T follicular helper cell (primary cell): ENCODE data around the gene TSPAN16.
"Not testable (repeated sequence)": the region's sequence is repeated elsewhere in the genome, so short reads cannot be mapped to it uniquely, and the experiment has no call there.

Experiments used
- DNase-seq: peaks from one replicate; pipeline ENCODE4 v3.0.0-alpha.2; 2020; ENCODE audit warnings: low read depth

TSPAN16 gene

DNA sequence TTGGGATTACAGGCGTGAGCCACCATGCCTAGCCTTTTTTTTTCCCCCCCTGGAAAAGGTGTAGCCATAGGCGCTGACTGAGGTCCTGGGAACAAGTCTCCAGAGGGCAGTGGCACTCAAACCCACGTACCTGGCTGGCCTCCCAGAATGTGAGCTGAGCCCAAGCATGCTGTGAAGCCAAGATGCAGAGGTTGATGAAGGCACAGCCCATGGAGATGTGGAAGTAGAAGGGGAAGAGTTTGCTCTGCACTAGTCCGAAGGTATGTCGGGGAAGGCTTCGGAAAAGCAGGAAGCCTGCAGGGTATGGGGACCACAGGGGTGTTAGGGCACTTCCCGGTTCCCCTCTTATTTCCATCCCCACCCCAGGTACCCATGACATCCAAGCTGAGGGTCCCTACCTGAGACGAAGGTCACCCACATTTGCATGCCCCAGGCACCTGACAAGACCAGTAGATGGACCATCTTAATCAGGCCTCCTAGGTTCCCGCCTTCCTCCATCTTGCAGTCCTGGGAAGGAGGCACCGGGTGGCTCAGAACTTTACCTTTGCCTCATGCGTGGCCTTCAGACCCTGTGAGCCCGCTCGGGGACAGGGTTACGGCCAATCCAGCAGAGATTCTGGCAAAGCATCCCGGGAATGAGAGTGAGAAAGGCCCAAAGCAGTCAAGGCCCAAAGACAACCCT is 49.3 kb downstream of the TSPAN16 start:
- DNase-seq = no peak

DNA sequence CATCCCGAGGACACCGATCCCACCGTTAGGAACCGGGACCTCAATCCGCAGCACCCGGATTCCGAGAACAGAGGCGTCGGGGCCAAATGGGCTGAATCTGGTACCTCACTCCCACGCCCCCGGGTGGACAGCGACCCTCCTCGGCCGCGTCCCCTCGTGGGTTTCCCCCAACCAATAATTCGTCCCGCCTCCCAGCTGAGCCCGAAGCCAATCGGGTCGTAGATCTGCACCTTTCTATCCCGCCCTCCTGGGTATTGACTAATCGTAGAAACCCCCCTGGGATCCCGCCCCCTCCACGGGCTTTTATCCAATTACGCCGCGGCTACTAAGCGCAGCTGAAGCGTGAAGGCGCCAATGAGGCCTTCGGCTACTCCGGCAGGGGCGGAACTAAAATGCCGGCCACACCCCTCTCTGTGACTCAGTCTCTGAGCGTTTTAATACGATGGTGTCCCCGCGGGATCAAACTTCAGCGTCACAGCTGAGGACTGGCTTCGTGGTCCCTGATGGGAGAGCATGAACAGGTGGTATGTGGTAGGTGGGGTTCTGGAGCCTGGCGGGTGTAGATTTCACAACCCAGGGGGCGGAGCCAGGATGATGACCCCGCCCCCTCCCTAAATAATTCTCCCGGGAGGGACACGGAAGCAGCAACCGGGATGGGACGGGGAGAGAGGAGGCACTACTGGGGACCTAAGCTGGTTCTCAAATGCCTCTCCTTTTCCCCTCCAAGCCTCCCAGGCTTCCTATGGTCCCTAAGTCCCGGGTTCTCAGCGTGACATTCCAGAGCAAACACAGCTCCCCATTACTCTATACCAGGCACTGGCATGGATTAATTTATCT is 50.4 kb downstream of the TSPAN16 start, which contains the start of the genes CCDC159 and TMEM205:
CCDC159 (plus strand) TSS at position 416 of the 837 bp plus-strand sequence; CDS start at position 504, 88 bp downstream.
TMEM205 (minus strand) TSS at position 165 of the 837 bp plus-strand sequence. CDS start 649 bp downstream, outside the sequence.
- peak; percentile 98 for DNase-seq

DNA sequence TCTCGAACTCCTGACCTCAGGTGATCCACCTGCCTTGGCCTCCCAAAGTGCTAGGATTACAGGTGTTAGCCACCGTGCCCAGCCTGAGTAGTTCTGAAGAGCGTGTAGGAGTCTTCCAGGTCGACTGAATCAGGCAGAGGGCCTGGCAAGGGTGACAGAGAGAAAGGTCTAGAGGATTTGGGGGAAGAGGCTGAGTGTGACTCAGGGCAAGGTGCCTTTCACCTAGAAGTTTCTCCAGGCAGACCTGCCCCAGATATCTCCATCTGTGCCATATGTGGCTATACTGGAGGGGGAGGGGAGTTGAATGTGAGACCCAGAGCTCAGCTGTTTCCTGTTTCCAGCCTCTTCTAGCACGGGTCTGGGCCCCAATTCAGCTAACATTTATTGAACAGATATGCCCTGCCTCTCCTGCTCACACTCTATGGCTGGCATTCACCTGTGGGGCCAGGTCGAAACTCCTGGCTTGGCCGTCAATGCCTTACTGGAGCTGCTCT is 51.6 kb downstream of the TSPAN16 start:
- no peak for DNase-seq

DNA sequence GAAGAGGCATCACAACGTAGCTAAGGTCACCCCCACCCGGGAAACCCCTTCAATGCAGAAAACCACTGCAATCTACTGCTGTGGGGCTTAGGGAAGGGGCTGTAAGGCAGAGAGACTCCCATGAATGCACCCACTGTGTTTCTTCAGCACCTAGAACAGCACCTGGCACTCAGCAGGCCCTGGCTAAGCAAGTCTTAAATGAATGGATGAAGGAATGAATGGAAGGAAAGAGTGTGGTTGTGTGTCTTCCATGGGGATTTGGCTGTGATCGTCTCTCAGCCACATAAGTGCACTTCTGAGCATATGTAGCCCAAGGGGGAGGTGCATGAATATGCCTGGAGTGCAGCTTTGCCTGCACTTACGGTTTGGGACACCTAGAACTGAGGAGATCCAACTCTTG is 53.2 kb downstream of the TSPAN16 start:
- DNase-seq = no peak

DNA sequence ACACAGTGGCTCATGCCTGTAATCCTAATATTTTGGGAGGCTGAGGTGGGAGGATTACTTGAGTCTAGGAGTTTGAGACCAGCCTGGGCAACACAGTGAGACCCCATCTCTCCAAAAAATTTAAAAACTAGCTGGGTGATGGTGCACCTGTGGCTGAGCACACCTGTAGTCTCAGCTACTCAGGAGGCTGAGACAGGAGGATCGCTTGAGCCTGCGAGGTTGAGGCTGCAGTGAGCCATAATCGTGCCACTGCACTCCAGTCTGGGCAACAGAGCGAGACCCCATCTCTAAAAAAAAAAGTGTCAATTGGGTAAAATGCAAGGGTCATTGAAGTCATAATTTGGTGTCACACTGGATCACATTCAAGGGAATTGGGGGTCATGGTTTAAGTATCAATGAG is 58.1 kb downstream of the TSPAN16 start:
- not testable (repeated sequence) for DNase-seq

DNA sequence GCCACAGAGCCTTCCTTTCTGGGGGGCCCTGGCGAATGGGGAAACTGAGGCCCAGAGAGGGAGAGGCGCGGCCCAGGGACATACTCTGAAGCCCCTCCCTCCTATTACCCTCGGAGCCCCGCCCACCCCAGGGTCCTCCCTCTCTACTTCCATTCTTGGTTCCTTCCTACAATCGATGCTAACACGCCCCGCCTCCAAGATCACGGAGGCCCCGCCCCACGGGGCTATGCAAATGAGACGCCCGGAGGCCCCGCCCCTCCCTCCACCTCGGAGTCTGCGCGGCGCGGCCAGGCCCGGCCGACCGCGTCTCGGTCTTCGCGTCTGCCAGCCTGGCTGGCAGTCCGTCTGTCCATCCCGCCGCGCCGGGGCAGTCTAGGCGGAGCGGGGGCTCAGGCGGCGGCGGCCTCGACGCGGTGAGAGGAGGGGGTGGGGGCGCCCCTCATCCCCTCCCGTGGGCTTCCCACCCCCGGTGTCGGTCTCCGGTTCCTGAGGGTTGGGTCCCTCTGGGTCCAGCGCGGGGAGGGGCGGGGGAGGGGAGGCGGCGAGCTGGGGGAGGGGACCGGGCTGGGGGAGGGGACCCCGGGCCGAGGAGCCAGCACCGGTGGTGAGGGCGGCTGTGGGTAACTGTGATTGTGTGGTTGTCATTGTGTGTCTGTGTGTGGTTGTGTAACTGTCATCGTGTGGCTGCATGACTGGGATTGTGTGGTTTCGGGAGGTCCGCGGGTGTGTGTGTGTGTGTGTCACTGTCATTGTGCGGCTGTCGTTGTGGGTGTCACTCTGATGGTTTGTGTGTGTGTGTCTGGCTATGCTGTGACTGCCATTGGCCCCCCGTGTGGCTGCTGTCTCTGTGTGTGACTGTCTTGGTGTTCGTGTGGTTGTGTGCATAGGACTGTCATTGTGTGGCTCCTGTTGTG is 59.5 kb downstream of the TSPAN16 start, which contains the start of gene PLPPR2:
PLPPR2 (plus strand) TSS at position 273 of the 914 bp plus-strand sequence. CDS start 2,242 bp downstream, outside the sequence.
- peak; percentile 78 for DNase-seq

DNA sequence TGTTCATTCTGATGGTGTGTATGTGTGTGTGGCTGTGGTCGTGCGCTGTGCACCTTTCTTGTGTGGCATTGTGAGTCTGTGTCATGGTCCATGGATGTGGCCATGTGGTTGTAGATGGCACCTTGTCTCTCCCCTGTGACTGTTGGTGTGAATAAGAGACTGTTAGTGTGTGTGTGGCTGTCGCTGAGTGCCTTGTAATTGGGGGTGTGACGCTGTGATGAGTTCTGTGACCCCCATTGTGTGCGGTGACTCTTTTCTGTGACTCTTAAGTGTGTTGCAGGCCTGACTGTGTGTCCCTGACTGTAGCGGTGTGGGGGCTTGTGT is 60.1 kb downstream of the TSPAN16 start:
- no peak for DNase-seq

DNA sequence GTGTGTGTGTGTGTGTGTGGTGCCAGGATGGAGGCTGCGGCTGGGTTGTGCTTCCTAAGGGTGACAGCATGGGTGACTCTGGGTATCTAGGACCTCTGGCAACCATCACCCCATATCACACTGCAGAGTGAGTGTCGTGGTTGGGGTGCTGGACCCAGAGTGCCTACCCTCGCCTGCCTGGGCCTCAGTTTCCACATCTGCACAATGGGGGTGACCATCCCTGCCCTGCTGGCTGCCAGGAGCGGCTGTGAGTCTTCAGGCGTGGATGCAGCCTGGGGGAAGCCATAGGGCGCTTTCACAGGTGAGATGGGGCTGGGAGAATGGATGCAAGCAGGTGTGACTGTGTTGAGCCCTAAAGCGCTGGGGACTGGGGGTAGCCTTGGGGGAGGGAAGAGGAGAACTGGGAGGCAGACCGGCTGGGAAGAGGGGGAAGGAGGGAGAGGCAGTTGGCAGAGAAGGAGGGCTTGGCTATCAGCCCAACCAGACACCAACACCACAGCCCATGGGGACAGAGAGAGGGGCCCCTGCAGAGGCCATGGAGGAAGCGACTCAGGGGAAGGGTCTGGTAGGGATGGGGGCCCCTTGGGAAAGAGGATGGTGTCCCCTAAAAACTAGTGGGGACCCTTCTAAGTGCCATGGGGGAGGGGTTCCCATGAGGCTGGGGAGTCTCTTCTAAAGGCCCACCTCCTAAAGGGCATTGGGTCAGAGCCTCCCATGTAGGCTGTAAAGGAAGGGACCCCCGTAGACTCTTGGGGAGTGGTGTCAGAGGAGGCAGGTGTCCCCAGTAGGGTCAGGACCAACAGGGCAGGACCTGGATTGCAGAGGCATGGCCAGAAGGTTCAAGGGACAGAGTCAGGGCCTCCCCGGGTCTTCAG is 61.0 kb downstream of the TSPAN16 start:
- no peak for DNase-seq

DNA sequence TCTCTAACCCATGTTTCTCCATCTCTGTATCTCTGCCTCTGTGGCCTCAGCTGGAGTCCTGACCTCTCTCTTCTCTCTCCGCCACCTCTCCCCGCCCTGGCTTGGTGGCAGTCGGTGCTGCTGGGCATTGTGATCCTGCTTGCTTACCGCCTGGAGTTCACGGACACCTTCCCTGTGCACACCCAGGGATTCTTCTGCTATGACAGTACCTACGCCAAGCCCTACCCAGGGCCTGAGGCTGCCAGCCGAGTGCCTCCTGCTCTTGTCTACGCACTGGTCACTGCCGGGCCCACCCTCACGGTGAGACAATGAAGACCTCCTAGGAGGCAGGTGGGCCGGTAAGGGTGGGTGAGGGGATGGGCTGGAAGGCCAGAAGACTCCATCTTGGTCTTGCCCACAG is 63.5 kb downstream of the TSPAN16 start:
- DNase-seq = no peak

DNA sequence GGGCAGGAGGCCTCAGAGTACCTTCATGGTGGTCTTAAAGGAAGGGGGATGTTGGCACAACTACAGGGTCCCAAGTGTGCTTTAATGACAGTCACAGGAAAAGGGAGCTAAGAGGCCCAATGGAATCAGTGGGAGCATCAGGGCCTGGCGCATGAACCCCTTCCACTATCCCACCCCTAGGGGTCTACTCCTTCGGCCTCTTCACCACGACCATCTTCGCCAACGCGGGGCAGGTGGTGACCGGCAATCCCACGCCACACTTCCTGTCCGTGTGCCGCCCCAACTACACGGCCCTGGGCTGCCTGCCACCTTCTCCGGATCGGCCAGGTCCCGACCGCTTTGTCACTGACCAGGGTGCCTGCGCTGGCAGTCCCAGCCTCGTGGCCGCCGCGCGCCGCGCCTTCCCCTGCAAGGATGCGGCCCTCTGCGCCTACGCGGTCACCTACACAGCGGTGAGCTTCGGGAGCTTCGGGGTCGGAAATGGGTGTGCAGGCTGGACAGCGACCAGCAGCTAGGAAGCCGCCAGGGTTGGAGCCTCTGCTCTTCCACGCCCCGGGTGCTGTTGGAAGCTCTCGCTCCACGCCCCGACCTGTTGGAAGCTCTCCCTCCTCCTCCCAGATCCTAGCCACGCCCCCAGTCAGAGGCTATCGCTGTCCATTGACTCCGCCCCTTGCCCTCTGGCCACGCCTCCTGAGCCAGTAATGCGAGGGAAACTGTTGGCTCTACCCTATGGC is 65.2 kb downstream of the TSPAN16 start:
- DNase-seq = no peak

DNA sequence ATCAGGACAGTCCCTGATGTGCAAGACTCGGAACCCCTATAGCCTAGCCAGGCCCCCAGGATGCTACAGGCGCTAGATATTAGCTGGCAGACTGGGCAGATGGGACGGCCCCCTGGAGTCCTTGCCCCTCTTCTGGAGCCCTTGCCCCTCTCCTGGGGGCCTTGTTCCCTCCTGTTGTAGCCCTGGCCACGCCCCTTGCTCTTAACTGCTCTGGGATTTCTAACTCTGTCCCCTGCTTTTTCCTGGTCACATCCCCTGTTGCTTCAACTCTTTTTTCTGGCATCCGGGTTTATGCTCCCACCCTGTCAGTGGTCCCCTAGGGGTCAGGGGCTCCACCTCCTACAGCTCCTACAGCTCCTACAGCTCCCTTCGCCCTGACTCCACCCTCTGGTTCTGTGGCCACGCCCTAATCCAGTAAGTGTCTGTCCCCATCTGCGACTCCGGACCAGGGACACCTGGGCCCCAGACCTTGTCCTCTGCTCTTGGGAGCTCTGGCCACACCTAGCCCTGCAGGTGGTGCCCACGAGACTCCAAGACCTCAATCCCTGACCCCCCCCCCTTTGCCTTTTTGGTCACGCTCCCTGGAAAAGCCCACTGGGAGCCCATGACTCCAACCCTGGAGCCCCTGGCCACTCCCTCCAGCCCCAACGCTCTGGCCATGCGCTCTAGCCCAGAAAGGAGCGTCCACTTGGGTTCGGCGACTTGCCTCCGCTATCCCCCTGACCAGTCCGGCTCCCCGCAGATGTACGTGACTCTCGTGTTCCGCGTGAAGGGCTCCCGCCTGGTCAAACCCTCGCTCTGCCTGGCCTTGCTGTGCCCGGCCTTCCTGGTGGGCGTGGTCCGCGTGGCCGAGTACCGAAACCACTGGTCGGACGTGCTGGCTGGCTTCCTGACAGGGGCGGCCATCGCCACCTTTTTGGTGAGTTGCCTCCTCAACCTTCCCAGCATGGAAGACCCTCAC is 66.1 kb downstream of the TSPAN16 start:
- no peak for DNase-seq

DNA sequence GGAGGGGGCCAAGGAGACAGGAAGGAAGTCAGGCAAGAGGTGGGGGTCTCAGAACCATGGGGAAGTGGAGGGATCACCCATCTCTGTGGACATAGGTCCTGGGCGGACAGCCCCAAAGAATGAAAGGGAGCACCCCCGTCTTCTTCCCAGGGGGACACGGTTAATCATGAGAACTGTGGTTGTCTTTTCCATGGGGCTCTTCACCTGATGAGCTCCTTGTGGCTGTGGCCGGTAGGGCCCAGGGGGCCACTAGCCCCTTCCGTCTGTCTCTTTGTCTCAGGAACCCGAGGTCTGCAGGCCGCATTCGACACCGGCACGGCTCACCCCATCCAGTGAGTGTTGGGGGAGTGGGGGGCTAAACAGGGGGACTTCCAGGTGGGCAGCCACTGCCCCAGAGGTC is 67.9 kb downstream of the TSPAN16 start:
- DNase-seq = no peak

DNA sequence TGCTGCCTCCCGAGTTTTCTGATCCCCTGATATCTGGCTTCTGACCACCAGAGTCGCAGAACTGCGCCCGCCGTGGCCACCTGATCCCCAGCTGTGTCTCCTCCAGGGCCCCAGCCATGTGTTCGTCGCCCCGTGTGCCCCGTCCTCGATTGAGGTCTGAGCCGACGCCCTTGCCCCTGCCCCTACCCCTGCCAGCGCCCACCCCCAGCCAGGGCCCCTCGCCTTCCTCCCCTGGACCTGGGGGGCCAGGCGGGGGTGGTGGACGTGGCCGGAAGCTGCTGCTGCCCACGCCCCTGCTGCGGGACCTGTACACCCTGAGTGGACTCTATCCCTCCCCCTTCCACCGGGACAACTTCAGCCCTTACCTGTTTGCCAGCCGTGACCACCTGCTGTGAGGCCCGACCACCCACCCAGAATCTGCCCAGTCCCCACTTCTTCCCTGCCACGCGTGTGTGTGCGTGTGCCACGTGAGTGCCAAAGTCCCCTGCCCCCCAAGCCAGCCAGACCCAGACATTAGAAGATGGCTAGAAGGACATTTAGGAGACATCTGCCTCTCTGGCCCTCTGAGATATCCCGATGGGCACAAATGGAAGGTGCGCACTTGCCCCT is 68.4 kb downstream of the TSPAN16 start:
- no peak for DNase-seq

DNA sequence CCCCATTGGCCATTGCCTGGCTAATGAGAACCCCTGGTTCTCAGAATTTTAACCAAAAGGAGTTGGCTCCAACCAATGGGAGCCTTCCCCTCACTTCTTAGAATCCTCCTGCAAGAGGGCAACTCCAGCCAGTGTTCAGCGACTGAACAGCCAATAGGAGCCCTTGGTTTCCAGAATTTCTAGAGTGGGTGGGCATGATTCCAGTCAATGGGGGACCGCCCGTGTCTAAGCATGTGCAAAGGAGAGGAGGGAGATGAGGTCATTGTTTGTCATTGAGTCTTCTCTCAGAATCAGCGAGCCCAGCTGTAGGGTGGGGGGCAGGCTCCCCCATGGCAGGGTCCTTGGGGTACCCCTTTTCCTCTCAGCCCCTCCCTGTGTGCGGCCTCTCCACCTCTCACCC is 69.0 kb downstream of the TSPAN16 start:
- no peak for DNase-seq
